HFFc6 (cell line): Measurements from ENCODE around the gene THYN1. TPM values are rescaled to one million over a fixed set of nuclear protein-coding genes. Genes with fewer than 3 reads are reported as not detected.
A peak's percentile ranks its signal among the peaks of the same experiment; 100 is the strongest.

Experiments used
- DNase-seq: peaks from one replicate; pipeline ENCODE4 v3.0.0-alpha.2; 2018
- H3K27ac Mint-ChIP-seq: 2 replicates; pipeline ENCODE4 v1.8.0; 2020; ENCODE audit warnings: mild to moderate bottlenecking, mixed read lengths
- H3K27me3 Mint-ChIP-seq: 2 replicates; pipeline ENCODE4 v1.8.0; 2021; ENCODE audit warnings: mild to moderate bottlenecking, moderate library complexity, mixed read lengths; ENCODE audit not compliant: insufficient read depth
- H3K36me3 Mint-ChIP-seq: 2 replicates; pipeline ENCODE4 v1.8.0; 2021; ENCODE audit warnings: low read depth, mixed read lengths
- H3K4me1 Mint-ChIP-seq: 2 replicates; pipeline ENCODE4 v1.8.0; 2020; ENCODE audit warnings: low read depth, mixed read lengths
- H3K4me3 Mint-ChIP-seq: 2 replicates; pipeline ENCODE4 v1.8.0; 2020; ENCODE audit warnings: mild to moderate bottlenecking, moderate library complexity, mixed read lengths
- H3K9me3 Mint-ChIP-seq: 2 replicates; pipeline ENCODE4 v1.8.0; 2020; ENCODE audit warnings: mild to moderate bottlenecking, mixed read lengths
- total RNA-seq, 6 experiments: library from RNA; stranded (reverse); fragmentation: NEBNext Ultra II Directional; extraction: Animal tissue kit (Norgen Biotek cat#: 25700); gene quantifications; 2 replicates in 1 of 6; 3 replicates in 5 of 6; pipeline ENCODE4 v1.2.3, GENCODE V29; 2021
- TF ChIP-seq, protein P1 (sequence below): fragments of 200-600 bp; sonication (generic); IDR thresholded peaks from 2 replicates; pipeline ENCODE4 v1.5.0; 2021; ENCODE audit warnings: antibody characterized with exemption, mild to moderate bottlenecking

THYN1 gene
- total RNA-seq, 6 experiments from 2014 or later: 32.7 to 36.8 (median 34.2) TPM

DNA sequence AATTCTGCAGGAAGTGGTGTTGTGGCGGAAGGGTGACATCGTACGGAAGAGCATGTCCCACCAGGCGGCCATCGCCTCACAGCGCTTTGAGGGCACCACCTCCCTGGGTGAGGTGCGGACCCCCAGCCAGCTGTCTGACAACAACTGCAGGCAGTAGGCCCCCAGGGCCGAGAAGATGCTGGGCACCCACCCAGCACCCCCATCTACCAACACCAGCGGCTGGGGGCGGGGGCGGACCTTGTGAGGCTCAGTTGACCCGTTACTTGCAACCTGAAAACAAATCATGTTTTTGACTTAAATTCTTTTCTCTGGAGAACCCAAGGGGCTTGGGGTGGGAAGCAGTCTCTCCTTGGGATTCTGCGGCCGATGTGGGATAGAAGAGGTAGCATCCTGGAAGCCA, 7.7 kb downstream of the THYN1 start:
- Mint-ChIP-seq H3K36me3 (peaks cover 24% of the 10 kb centered on the region), H3K27ac (no peak overlapping the region), H3K4me1 (peaks cover 7% of the 10 kb centered on the region; the same call in 1 of the 2 replicates), H3K4me3 (no peak overlapping the region), H3K27me3 (no peaks in the 10 kb centered on the region), H3K9me3 (no peaks in the 10 kb centered on the region)
- TF ChIP-seq, protein P1, sequence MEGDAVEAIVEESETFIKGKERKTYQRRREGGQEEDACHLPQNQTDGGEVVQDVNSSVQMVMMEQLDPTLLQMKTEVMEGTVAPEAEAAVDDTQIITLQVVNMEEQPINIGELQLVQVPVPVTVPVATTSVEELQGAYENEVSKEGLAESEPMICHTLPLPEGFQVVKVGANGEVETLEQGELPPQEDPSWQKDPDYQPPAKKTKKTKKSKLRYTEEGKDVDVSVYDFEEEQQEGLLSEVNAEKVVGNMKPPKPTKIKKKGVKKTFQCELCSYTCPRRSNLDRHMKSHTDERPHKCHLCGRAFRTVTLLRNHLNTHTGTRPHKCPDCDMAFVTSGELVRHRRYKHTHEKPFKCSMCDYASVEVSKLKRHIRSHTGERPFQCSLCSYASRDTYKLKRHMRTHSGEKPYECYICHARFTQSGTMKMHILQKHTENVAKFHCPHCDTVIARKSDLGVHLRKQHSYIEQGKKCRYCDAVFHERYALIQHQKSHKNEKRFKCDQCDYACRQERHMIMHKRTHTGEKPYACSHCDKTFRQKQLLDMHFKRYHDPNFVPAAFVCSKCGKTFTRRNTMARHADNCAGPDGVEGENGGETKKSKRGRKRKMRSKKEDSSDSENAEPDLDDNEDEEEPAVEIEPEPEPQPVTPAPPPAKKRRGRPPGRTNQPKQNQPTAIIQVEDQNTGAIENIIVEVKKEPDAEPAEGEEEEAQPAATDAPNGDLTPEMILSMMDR: no peak
- no peak for DNase-seq

DNA sequence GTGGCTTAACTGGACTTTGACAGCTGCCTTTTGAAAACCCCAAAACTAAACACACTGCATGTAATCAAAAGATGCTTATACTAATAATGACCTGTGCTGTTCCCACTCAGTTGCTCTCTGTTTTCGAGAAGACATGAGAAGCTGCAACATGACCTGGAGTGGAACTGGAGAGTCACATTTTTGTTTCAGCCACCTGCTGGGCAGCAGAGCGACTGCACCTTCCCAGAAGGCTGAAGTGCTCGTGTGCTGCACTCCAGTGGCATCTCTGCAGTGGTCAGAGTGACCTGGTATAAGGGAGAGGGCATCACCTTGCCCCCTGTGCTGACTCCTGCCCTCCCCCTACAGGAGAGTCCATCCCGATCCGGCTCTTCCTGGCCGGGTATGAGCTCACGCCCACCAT, 8.6 kb downstream of the THYN1 start:
- Mint-ChIP-seq H3K4me1 (peaks cover 7% of the 10 kb centered on the region; the same call in 1 of the 2 replicates), H3K9me3 (no peaks in the 10 kb centered on the region), H3K4me3 (no peak overlapping the region), H3K27ac (no peak overlapping the region), H3K36me3 (peaks cover 30% of the 10 kb centered on the region), H3K27me3 (no peaks in the 10 kb centered on the region)
- peak; percentile 34 for DNase-seq
- TF ChIP-seq, protein P1: peak; percentile 76

DNA sequence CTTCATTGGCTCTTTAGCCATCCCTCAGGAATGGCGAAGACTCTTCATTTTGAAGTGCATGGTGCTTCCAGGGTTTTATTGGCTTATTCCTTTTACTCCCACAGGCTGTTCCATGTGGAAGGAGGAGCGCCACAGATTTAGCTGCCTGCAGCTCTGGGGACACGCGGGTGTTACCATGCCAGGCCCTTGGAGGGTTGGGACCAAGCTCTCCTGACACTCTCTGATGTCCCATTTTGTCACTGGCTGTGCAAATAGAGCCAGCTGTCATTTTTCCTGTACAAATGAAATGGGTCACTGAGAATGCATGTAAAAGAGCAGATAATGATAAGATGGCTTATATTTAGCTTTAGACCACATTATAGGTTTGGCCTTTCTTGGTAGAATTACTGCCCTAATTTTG, 9.2 kb downstream of the THYN1 start:
- no peaks in the 10 kb centered on the region for H3K9me3 Mint-ChIP-seq
- H3K4me3 Mint-ChIP-seq: no peak overlapping the region
- H3K36me3 Mint-ChIP-seq: peaks cover 29% of the 10 kb centered on the region
- no peak for DNase-seq
- H3K4me1 Mint-ChIP-seq: peaks cover 2% of the 10 kb centered on the region; the same call in 1 of the 2 replicates
- TF ChIP-seq, protein P1: no peak
- H3K27me3 Mint-ChIP-seq: no peaks in the 10 kb centered on the region
- H3K27ac Mint-ChIP-seq: no peak overlapping the region

DNA sequence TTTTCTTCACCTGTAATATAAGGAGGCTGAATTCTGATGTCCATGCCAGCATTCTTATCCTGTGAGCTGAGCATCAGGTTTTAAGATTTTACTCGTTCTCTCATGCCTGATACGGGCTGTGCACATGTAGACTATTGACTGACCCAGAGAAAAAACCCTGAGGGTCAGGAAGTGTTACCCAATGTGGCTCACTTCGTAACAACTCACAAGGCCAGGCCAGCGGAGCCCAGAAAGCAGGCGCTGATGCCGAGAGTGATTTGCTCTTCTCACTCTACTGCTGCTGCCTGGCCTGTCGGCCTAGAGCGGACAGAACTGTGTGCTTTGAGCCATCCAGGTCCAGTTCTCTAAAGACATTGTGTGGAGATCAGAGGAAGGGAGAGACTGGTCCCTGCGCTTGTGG, 10.8 kb downstream of the THYN1 start:
- no peak overlapping the region for H3K27ac Mint-ChIP-seq
- H3K27me3 Mint-ChIP-seq: no peaks in the 10 kb centered on the region
- H3K4me3 Mint-ChIP-seq: no peak overlapping the region
- H3K4me1 Mint-ChIP-seq: peaks cover 3% of the 10 kb centered on the region
- TF ChIP-seq, protein P1: no peak
- no peak for DNase-seq
- H3K9me3 Mint-ChIP-seq: no peaks in the 10 kb centered on the region
- H3K36me3 Mint-ChIP-seq: peaks cover 30% of the 10 kb centered on the region

DNA sequence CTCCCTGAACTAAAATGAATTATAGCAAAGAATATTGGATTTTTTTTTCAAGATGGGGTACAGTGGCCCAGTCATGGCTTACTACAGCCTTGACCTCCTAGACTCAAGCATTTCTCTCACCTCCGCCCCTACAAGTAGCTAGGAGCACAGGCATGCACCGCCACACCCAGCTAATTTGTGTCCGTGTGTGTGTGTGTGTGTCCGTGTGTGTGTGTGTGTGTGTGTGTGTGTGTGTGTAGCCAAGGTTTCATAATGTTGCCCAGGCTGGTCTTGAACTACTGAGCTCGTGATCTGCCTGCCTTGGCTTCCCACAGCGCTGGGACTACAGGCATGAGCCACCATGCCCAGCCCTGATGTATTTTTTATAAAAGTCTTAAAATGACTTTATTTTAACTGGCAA, 12.6 kb downstream of the THYN1 start:
- H3K4me1 Mint-ChIP-seq: peaks cover 14% of the 10 kb centered on the region
- TF ChIP-seq, protein P1: no peak
- H3K36me3 Mint-ChIP-seq: peaks cover 32% of the 10 kb centered on the region
- no peak overlapping the region for H3K27ac Mint-ChIP-seq
- H3K4me3 Mint-ChIP-seq: no peak overlapping the region
- DNase-seq: no peak
- H3K27me3 Mint-ChIP-seq: no peaks in the 10 kb centered on the region
- no peaks in the 10 kb centered on the region for H3K9me3 Mint-ChIP-seq

DNA sequence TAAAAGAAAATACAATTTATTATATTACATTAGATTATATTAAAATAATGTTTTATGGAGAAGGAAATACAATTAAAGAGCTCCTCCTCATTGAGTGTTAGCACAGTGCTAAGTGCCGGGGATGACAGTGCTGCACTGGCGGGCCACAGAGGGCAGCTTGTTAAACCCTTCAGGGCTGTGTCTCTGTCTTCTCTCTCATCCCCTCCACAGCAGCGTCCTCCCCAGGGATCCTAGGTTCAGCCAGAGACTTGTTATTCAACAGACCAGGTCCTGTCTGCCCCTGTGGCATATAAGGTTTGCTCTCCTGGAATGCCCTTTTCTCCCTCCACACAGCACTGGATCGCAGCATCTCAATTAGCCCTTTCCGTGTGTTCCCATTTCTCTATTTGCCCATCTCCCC, 14.2 kb downstream of the THYN1 start:
- no peaks in the 10 kb centered on the region for H3K9me3 Mint-ChIP-seq
- no peak for DNase-seq

More for the DNA sequence above, 14.2 kb downstream of the THYN1 start:
- Mint-ChIP-seq H3K36me3 (peaks cover 26% of the 10 kb centered on the region), H3K4me3 (no peak overlapping the region), H3K27me3 (no peaks in the 10 kb centered on the region), H3K4me1 (peaks cover 14% of the 10 kb centered on the region), H3K27ac (no peak overlapping the region)
- TF ChIP-seq, protein P1: no peak
